Thyroid gland (tissue), 4 donors: ENCODE results near the gene CATSPER1.

Source experiments
- CTCF ChIP-seq, 6 experiments: fragments of 200-600 bp in 3 of 6; fragments of 450-650 bp in 3 of 6; sonication (generic) in 3 of 6; IDR thresholded peaks; one replicate each; pipeline ENCODE4 v1.5.1; 2016 to 2019; ENCODE audit warnings: antibody characterized with exemption in 6 of 6, mild to moderate bottlenecking in 2 of 6, inconsistent platforms in 1 of 6, moderate library complexity in 1 of 6
- POLR2A ChIP-seq, 2 donors: fragments of 450-650 bp; IDR thresholded peaks; one replicate each; pipeline ENCODE4 v1.6.1; 2017; ENCODE audit warnings: antibody characterized with exemption in 2 of 2, mild to moderate bottlenecking in 2 of 2, moderate library complexity in 1 of 2

DNA sequence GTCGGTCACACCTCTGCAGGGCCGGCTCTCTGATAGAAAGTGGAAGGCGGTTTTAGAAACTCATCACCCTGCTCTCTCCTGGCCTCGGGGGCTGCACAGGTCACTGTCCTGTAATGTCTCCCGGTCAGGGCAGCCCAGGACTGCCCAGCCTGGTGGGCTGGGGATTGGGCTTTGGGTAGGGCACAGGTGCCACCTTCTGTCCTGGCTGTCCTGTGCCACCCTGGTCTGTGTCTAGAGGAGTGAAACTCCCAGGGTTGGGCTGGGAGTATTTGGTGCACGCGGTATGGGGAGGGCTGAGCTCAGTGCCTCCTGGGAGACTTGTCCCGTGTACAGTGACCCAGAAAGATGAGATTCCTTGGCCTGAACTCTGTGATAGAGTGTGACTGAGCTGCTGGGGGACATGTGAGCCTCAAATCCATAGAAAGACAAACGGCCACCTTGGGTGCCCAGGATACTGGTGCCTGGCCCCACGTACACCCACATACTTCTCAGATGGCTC, 47.0 kb downstream of the CATSPER1 start:
- TF ChIP-seq CTCF (IDR thresholded peaks at IDR 0.05) (no peak), POLR2A (IDR thresholded peaks at IDR 0.05) (no peak)
